WTC11 (cell line): ENCODE results near the gene RNF11. TPM values are rescaled to one million over a fixed set of nuclear protein-coding genes. Genes with fewer than 3 reads are reported as not detected.

Experiments
- EMX1 ChIP-seq: fragments of 250-450 bp; sonication (Bioruptor Pico); IDR thresholded peaks from 2 replicates; pipeline ENCODE4 v1.8.0; 2021; ENCODE audit warnings: mild to moderate bottlenecking
- GABPB1 ChIP-seq: sonication (generic); formaldehyde crosslinking; IDR thresholded peaks from 2 replicates; pipeline ENCODE4 v1.8.1; 2023; ENCODE audit warnings: mild to moderate bottlenecking, missing genetic modification reagents
- HMGA2 ChIP-seq: fragments of 250-450 bp; sonication (Bioruptor Pico); IDR thresholded peaks from 2 replicates; pipeline ENCODE4 v1.4.0; 2021; ENCODE audit warnings: mild to moderate bottlenecking, moderate library complexity
- NR1H2 ChIP-seq: sonication (generic); formaldehyde crosslinking; IDR thresholded peaks from 2 replicates; pipeline ENCODE4 v1.9.0; 2021; ENCODE audit warnings: mild to moderate bottlenecking, moderate library complexity, missing genetic modification reagents
- OVOL2 ChIP-seq: fragments of 250-450 bp; sonication (Bioruptor Pico); IDR thresholded peaks from 2 replicates; pipeline ENCODE4 v1.9.0; 2021; ENCODE audit warnings: mild to moderate bottlenecking, borderline replicate concordance
- SOX15 ChIP-seq: fragments of 250-450 bp; sonication (Bioruptor Pico); IDR thresholded peaks from 2 replicates; pipeline ENCODE4 v1.9.0; 2021; ENCODE audit warnings: mild to moderate bottlenecking
- ZNF263 ChIP-seq: sonication (generic); formaldehyde crosslinking; IDR thresholded peaks from 2 replicates; pipeline ENCODE4 v1.8.1; 2022; ENCODE audit warnings: low read depth, mild to moderate bottlenecking, moderate library complexity, missing genetic modification reagents
- total RNA-seq: library from RNA; stranded (reverse); gene quantifications from 3 replicates; pipeline ENCODE4 v1.2.3, GENCODE V29; 2021
- TF ChIP-seq, protein P1 (sequence below): sonication (generic); formaldehyde crosslinking; IDR thresholded peaks from 2 replicates; pipeline ENCODE4 v1.8.0; 2022; ENCODE audit warnings: missing genetic modification reagents
- TF ChIP-seq, protein P2 (sequence below): sonication (generic); formaldehyde crosslinking; IDR thresholded peaks from 2 replicates; pipeline ENCODE4 v1.8.1; 2022; ENCODE audit warnings: low read depth, missing genetic modification reagents, borderline replicate concordance
- TF ChIP-seq, protein P3 (sequence below): fragments of 250-450 bp; sonication (Bioruptor Pico); IDR thresholded peaks from 2 replicates; pipeline ENCODE4 v1.9.0; 2021; ENCODE audit warnings: mild to moderate bottlenecking
- TF ChIP-seq, protein P4 (sequence below): sonication (generic); formaldehyde crosslinking; conservative IDR thresholded peaks from 2 replicates; pipeline ENCODE4 v1.8.1; 2022; ENCODE audit warnings: mild to moderate bottlenecking, missing genetic modification reagents
- TF ChIP-seq, protein P5 (sequence below): sonication (generic); formaldehyde crosslinking; IDR thresholded peaks from 2 replicates; pipeline ENCODE4 v1.8.0; 2023; ENCODE audit warnings: missing genetic modification reagents, mild to moderate bottlenecking, borderline replicate concordance
- TF ChIP-seq, protein P6 (sequence below): fragments of 250-450 bp; sonication (Bioruptor Pico); IDR thresholded peaks from 2 replicates; pipeline ENCODE4 v1.9.0; 2021; ENCODE audit warnings: mild to moderate bottlenecking, borderline replicate concordance
- TF ChIP-seq, protein P7 (sequence below): fragments of 250-450 bp; sonication (Bioruptor Pico); IDR thresholded peaks from 2 replicates; pipeline ENCODE4 v2.1.2; 2022; ENCODE audit warnings: mild to moderate bottlenecking, moderate library complexity
- TF ChIP-seq, protein P8 (sequence below): sonication (generic); formaldehyde crosslinking; IDR thresholded peaks from 2 replicates; pipeline ENCODE4 v1.8.1; 2022; ENCODE audit warnings: mild to moderate bottlenecking, moderate library complexity, missing genetic modification reagents
- TF ChIP-seq, protein P9 (sequence below): sonication (generic); formaldehyde crosslinking; IDR thresholded peaks from 2 replicates; pipeline ENCODE4 v1.8.0; 2023; ENCODE audit warnings: mild to moderate bottlenecking, missing genetic modification reagents

RNF11 gene
- total RNA-seq, 1 experiment from 2014 or later = 46.1 TPM

DNA sequence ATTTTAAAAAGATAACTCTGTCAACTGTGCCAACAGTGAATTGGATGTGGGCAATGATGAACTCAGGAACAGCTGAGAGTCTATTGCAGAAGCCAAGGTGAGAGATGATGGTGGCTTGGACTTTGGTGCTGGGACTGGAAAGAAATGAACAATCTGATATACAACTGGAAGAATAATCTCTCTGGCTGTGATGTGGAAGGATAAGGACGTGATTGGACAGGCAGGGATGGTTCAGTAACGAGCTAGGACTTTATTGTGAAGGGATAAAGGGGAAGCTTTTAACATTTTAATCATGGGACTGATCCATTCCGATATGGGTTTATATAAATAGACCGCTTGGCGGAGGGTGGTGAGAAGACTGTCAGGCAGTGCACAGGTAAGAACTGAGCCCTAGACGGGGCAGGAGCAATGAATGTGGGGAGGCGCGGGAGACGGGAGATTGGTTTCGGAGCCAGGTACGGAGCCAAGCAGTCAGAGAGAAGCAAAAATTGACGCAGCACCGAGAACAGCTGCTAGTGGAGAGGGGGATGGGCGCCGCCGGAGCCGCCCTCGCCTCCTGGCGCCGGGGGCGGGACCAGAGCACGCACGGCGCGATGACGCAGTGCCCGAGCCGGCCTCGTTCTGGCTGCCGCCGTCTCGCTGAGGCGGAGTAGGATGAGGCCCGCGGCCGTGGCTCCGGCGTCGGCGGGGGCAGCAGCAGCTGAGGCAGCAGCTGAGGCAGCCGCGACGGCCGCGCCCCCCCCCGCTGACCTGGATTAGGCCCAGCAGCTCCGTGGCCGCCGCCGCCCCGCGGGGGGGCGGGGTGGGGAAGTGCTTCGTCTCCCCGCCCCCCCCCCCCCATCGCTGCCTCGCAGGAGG is at the start of gene RNF11 (continued):
- TF ChIP-seq, protein P1, sequence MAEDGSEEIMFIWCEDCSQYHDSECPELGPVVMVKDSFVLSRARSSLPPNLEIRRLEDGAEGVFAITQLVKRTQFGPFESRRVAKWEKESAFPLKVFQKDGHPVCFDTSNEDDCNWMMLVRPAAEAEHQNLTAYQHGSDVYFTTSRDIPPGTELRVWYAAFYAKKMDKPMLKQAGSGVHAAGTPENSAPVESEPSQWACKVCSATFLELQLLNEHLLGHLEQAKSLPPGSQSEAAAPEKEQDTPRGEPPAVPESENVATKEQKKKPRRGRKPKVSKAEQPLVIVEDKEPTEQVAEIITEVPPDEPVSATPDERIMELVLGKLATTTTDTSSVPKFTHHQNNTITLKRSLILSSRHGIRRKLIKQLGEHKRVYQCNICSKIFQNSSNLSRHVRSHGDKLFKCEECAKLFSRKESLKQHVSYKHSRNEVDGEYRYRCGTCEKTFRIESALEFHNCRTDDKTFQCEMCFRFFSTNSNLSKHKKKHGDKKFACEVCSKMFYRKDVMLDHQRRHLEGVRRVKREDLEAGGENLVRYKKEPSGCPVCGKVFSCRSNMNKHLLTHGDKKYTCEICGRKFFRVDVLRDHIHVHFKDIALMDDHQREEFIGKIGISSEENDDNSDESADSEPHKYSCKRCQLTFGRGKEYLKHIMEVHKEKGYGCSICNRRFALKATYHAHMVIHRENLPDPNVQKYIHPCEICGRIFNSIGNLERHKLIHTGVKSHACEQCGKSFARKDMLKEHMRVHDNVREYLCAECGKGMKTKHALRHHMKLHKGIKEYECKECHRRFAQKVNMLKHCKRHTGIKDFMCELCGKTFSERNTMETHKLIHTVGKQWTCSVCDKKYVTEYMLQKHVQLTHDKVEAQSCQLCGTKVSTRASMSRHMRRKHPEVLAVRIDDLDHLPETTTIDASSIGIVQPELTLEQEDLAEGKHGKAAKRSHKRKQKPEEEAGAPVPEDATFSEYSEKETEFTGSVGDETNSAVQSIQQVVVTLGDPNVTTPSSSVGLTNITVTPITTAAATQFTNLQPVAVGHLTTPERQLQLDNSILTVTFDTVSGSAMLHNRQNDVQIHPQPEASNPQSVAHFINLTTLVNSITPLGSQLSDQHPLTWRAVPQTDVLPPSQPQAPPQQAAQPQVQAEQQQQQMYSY (CRISPR knock-in tag) = no peak
- TF ChIP-seq, protein P2, sequence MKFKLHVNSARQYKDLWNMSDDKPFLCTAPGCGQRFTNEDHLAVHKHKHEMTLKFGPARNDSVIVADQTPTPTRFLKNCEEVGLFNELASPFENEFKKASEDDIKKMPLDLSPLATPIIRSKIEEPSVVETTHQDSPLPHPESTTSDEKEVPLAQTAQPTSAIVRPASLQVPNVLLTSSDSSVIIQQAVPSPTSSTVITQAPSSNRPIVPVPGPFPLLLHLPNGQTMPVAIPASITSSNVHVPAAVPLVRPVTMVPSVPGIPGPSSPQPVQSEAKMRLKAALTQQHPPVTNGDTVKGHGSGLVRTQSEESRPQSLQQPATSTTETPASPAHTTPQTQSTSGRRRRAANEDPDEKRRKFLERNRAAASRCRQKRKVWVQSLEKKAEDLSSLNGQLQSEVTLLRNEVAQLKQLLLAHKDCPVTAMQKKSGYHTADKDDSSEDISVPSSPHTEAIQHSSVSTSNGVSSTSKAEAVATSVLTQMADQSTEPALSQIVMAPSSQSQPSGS (CRISPR knock-in tag) = no peak
- no peak for TF ChIP-seq EMX1 (CRISPR knock-in tag)
- no peak for TF ChIP-seq ZNF263 (CRISPR knock-in tag)
- TF ChIP-seq NR1H2 (CRISPR knock-in tag) = no peak
- TF ChIP-seq, protein P3, sequence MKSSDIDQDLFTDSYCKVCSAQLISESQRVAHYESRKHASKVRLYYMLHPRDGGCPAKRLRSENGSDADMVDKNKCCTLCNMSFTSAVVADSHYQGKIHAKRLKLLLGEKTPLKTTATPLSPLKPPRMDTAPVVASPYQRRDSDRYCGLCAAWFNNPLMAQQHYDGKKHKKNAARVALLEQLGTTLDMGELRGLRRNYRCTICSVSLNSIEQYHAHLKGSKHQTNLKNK (CRISPR knock-in tag) = no peak
- TF ChIP-seq, protein P4, sequence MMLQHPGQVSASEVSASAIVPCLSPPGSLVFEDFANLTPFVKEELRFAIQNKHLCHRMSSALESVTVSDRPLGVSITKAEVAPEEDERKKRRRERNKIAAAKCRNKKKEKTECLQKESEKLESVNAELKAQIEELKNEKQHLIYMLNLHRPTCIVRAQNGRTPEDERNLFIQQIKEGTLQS (CRISPR knock-in tag) = no peak
- TF ChIP-seq, protein P5, sequence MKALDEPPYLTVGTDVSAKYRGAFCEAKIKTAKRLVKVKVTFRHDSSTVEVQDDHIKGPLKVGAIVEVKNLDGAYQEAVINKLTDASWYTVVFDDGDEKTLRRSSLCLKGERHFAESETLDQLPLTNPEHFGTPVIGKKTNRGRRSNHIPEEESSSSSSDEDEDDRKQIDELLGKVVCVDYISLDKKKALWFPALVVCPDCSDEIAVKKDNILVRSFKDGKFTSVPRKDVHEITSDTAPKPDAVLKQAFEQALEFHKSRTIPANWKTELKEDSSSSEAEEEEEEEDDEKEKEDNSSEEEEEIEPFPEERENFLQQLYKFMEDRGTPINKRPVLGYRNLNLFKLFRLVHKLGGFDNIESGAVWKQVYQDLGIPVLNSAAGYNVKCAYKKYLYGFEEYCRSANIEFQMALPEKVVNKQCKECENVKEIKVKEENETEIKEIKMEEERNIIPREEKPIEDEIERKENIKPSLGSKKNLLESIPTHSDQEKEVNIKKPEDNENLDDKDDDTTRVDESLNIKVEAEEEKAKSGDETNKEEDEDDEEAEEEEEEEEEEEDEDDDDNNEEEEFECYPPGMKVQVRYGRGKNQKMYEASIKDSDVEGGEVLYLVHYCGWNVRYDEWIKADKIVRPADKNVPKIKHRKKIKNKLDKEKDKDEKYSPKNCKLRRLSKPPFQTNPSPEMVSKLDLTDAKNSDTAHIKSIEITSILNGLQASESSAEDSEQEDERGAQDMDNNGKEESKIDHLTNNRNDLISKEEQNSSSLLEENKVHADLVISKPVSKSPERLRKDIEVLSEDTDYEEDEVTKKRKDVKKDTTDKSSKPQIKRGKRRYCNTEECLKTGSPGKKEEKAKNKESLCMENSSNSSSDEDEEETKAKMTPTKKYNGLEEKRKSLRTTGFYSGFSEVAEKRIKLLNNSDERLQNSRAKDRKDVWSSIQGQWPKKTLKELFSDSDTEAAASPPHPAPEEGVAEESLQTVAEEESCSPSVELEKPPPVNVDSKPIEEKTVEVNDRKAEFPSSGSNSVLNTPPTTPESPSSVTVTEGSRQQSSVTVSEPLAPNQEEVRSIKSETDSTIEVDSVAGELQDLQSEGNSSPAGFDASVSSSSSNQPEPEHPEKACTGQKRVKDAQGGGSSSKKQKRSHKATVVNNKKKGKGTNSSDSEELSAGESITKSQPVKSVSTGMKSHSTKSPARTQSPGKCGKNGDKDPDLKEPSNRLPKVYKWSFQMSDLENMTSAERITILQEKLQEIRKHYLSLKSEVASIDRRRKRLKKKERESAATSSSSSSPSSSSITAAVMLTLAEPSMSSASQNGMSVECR (CRISPR knock-in tag) = no peak
- no peak for TF ChIP-seq SOX15 (CRISPR knock-in tag)
- TF ChIP-seq, protein P6, sequence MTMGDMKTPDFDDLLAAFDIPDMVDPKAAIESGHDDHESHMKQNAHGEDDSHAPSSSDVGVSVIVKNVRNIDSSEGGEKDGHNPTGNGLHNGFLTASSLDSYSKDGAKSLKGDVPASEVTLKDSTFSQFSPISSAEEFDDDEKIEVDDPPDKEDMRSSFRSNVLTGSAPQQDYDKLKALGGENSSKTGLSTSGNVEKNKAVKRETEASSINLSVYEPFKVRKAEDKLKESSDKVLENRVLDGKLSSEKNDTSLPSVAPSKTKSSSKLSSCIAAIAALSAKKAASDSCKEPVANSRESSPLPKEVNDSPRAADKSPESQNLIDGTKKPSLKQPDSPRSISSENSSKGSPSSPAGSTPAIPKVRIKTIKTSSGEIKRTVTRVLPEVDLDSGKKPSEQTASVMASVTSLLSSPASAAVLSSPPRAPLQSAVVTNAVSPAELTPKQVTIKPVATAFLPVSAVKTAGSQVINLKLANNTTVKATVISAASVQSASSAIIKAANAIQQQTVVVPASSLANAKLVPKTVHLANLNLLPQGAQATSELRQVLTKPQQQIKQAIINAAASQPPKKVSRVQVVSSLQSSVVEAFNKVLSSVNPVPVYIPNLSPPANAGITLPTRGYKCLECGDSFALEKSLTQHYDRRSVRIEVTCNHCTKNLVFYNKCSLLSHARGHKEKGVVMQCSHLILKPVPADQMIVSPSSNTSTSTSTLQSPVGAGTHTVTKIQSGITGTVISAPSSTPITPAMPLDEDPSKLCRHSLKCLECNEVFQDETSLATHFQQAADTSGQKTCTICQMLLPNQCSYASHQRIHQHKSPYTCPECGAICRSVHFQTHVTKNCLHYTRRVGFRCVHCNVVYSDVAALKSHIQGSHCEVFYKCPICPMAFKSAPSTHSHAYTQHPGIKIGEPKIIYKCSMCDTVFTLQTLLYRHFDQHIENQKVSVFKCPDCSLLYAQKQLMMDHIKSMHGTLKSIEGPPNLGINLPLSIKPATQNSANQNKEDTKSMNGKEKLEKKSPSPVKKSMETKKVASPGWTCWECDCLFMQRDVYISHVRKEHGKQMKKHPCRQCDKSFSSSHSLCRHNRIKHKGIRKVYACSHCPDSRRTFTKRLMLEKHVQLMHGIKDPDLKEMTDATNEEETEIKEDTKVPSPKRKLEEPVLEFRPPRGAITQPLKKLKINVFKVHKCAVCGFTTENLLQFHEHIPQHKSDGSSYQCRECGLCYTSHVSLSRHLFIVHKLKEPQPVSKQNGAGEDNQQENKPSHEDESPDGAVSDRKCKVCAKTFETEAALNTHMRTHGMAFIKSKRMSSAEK (CRISPR knock-in tag) = no peak
- TF ChIP-seq HMGA2 (CRISPR knock-in tag) = no peak
- TF ChIP-seq, protein P7, sequence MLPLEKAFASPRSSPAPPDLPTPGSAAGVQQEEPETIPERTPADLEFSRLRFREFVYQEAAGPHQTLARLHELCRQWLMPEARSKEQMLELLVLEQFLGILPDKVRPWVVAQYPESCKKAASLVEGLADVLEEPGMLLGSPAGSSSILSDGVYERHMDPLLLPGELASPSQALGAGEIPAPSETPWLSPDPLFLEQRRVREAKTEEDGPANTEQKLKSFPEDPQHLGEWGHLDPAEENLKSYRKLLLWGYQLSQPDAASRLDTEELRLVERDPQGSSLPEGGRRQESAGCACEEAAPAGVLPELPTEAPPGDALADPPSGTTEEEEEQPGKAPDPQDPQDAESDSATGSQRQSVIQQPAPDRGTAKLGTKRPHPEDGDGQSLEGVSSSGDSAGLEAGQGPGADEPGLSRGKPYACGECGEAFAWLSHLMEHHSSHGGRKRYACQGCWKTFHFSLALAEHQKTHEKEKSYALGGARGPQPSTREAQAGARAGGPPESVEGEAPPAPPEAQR (CRISPR knock-in tag) = no peak
- no peak for TF ChIP-seq OVOL2
- TF ChIP-seq GABPB1 (CRISPR knock-in tag) = peak; percentile 58
- TF ChIP-seq, protein P8, sequence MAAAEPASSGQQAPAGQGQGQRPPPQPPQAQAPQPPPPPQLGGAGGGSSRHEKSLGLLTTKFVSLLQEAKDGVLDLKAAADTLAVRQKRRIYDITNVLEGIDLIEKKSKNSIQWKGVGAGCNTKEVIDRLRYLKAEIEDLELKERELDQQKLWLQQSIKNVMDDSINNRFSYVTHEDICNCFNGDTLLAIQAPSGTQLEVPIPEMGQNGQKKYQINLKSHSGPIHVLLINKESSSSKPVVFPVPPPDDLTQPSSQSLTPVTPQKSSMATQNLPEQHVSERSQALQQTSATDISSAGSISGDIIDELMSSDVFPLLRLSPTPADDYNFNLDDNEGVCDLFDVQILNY = 0 out of 2 replicates have a peak, but pooled peaks have one; percentile 60
- TF ChIP-seq, protein P9, sequence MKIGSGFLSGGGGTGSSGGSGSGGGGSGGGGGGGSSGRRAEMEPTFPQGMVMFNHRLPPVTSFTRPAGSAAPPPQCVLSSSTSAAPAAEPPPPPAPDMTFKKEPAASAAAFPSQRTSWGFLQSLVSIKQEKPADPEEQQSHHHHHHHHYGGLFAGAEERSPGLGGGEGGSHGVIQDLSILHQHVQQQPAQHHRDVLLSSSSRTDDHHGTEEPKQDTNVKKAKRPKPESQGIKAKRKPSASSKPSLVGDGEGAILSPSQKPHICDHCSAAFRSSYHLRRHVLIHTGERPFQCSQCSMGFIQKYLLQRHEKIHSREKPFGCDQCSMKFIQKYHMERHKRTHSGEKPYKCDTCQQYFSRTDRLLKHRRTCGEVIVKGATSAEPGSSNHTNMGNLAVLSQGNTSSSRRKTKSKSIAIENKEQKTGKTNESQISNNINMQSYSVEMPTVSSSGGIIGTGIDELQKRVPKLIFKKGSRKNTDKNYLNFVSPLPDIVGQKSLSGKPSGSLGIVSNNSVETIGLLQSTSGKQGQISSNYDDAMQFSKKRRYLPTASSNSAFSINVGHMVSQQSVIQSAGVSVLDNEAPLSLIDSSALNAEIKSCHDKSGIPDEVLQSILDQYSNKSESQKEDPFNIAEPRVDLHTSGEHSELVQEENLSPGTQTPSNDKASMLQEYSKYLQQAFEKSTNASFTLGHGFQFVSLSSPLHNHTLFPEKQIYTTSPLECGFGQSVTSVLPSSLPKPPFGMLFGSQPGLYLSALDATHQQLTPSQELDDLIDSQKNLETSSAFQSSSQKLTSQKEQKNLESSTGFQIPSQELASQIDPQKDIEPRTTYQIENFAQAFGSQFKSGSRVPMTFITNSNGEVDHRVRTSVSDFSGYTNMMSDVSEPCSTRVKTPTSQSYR (CRISPR knock-in tag) = peak; percentile 88
